Neural cell (in vitro differentiated cells): ENCODE results near the gene GRAMD4.

Experiments used
- CTCF ChIP-seq: fragments of 450-650 bp; IDR thresholded peaks from 2 replicates; pipeline ENCODE4 v1.5.1; 2014; ENCODE audit warnings: antibody characterized with exemption, mild to moderate bottlenecking, moderate library complexity; ENCODE audit not compliant: poor library complexity, severe bottlenecking
- EP300 ChIP-seq: fragments of 450-650 bp; conservative IDR thresholded peaks from 2 replicates; pipeline ENCODE4 v1.6.1; 2014; ENCODE audit warnings: antibody characterized with exemption, mild to moderate bottlenecking, moderate library complexity; ENCODE audit not compliant: poor library complexity, severe bottlenecking
- EZH2 ChIP-seq: fragments of 200-600, 300-800 bp; shearing (Covaris generic), sonication (generic); IDR thresholded peaks from 2 replicates; pipeline ENCODE4 v1.6.1; 2014; ENCODE audit warnings: antibody characterized with exemption, low read length, borderline replicate concordance, mild to moderate bottlenecking; ENCODE audit not compliant: insufficient read depth, poor library complexity, severe bottlenecking
- POLR2AphosphoS5 ChIP-seq: IDR thresholded peaks from 2 replicates; pipeline ENCODE4 v1.6.1; 2012
- REST ChIP-seq: IDR thresholded peaks from 2 replicates; pipeline ENCODE4 v1.6.1; 2012; ENCODE audit warnings: borderline replicate concordance
- SMC3 ChIP-seq: fragments of 450-650 bp; conservative IDR thresholded peaks from 2 replicates; pipeline ENCODE4 v1.6.1; 2014; ENCODE audit warnings: antibody characterized with exemption, mild to moderate bottlenecking, moderate library complexity; ENCODE audit not compliant: poor library complexity
- TAF1 ChIP-seq: IDR thresholded peaks from 2 replicates; pipeline ENCODE4 v1.6.1; 2012; ENCODE audit warnings: low read depth

- no peak for TF ChIP-seq CTCF
- TF ChIP-seq REST = no peak
- TF ChIP-seq TAF1 = no peak
- TF ChIP-seq SMC3 = no peak
- no peak for TF ChIP-seq EP300
- TF ChIP-seq POLR2AphosphoS5 = no peak
- no peak for TF ChIP-seq EZH2
Measured at GRCh38 chr22:46585340-46586122, 34.7 kb upstream of the GRAMD4 start.
